ENCODE data around the gene SMIM29. TPM values are rescaled to one million over a fixed set of nuclear protein-coding genes. Genes with fewer than 3 reads are reported as not detected.

SMIM29 gene
- total RNA-seq, 1 experiment from 2014 or later: 25.1 TPM

DNA sequence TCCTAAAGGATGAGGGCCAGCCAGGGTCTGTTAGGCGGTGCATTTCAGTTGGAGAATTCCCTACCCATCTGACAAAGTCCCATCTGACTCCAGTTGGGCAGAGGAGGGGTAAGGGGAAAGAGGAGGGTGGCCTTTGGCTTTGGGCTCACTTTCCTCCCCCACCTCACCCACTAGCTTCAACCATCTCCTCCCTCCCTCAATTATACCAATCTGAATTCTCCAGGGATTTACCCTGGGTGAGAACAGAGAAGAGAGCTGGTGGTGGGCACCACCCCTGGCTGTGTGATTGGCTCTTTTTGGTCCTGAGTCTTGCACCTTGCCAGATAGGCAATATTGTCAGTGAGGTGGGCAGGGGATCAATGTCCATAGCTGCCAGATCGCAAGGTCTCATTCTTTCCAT is 8.9 kb downstream of the SMIM29 start:
- Histone ChIP-seq H3K9me3 (ENCODE audit: control insufficient read depth in 1 of 2, insufficient read depth in 1 of 2, low read depth in 1 of 2, low read length in 2 of 2) (no peaks in the 10 kb centered on the region), H3K4me1 (ENCODE audit: control insufficient read depth in 1 of 2, insufficient read depth in 2 of 2, low read length in 2 of 2) (peaks cover 58 to 81% of the 10 kb centered on the region in 2 experiments), H3K4me3 (replicated peaks in 1 of 2; ENCODE audit: low read depth in 1 of 2, low read length in 2 of 2) (peak overlapping the region; percentile 69 to 93), H2AFZ (ENCODE audit: low read depth, low read length, poor library complexity, severe bottlenecking) (no peak overlapping the region), H3K27me3 (ENCODE audit: insufficient read depth, low read length) (no peaks in the 10 kb centered on the region), H3K9ac (ENCODE audit: low read length) (peak overlapping the region; percentile 93), H3K27ac (ENCODE audit: low read depth, low read length) (peak overlapping the region; percentile 95), H3K79me2 (ENCODE audit: insufficient read depth, low read length) (peaks cover 75% of the 10 kb centered on the region), H3K36me3 (ENCODE audit: control insufficient read depth in 1 of 2, insufficient read depth in 2 of 2, low read length in 2 of 2) (peaks cover 13 to 48% of the 10 kb centered on the region in 2 experiments; a peak in 2 of 4 replicates), H3K9me2 (ENCODE audit: insufficient read depth) (no peaks in the 10 kb centered on the region), H3K4me2 (ENCODE audit: low read length) (peak overlapping the region; percentile 87), H4K20me1 (ENCODE audit: insufficient read depth) (peaks cover 20% of the 10 kb centered on the region; the same call in 1 of the 2 replicates)
- TF ChIP-seq POLR2AphosphoS5 (IDR thresholded peaks at IDR 0.05; ENCODE audit: low read depth, low read length): peak; percentile 51
- TF ChIP-seq, protein P1, sequence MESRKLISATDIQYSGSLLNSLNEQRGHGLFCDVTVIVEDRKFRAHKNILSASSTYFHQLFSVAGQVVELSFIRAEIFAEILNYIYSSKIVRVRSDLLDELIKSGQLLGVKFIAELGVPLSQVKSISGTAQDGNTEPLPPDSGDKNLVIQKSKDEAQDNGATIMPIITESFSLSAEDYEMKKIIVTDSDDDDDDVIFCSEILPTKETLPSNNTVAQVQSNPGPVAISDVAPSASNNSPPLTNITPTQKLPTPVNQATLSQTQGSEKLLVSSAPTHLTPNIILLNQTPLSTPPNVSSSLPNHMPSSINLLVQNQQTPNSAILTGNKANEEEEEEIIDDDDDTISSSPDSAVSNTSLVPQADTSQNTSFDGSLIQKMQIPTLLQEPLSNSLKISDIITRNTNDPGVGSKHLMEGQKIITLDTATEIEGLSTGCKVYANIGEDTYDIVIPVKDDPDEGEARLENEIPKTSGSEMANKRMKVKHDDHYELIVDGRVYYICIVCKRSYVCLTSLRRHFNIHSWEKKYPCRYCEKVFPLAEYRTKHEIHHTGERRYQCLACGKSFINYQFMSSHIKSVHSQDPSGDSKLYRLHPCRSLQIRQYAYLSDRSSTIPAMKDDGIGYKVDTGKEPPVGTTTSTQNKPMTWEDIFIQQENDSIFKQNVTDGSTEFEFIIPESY (IDR thresholded peaks at IDR 0.05; ENCODE audit: extremely low read depth, insufficient replicate concordance, low read length): no peak
- no peak for ATAC-seq
- ChIA-PET CTCF (no interaction called here), RAD21 (ENCODE audit: low non-redundant PET in 1 of 2, low total read pairs in 2 of 2, uncharacterized antibody in 2 of 2, unreplicated experiment in 2 of 2) (no interaction called here), POLR2A (interaction anchor here (1.0 to 1.4 kb wide), 5 partner anchors 9 to 328 kb away, joined by 3 to 6 read pairs (median 3); partner anchors contain the start of gene SMIM29)
- no TSS peak for BruUV-seq (replicated peaks)
- no peak for DNase-seq (ENCODE audit: low read depth, low spot score)
- intact Hi-C loops (cut with micrococcal nuclease): no loop called here

DNA sequence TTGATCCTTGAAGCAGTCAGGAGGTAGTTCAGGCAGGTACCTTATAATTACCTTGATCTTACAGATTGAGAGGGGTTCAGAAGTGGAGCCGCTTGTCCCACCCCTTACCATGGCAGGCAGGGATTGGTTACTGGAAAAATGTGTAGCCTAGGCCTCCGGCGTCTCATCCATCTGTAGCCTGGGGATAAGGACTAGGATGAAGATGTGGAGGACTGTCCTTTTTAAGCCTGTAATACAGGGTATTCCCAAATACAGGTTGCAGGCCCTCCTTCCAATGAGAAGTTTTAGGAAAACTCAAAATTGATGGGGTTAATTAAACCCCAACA is 9.3 kb downstream of the SMIM29 start:
- TF ChIP-seq TCF7L2 (IDR thresholded peaks at IDR 0.05; ENCODE audit: borderline replicate concordance, extremely low read depth, insufficient read depth, insufficient read length) (no peak), JUND (IDR thresholded peaks at IDR 0.05) (no peak), ZFX (IDR thresholded peaks at IDR 0.05) (no peak), SIN3A (IDR thresholded peaks at IDR 0.05; ENCODE audit: low read depth) (no peak)
- no peak for DNase-seq (ENCODE audit: low read depth, low spot score)
- H3K9me2 ChIP-seq (ENCODE audit: insufficient read depth): no peaks in the 10 kb centered on the region
- ChIA-PET RAD21 (ENCODE audit: low non-redundant PET in 1 of 2, low total read pairs in 2 of 2, uncharacterized antibody in 2 of 2, unreplicated experiment in 2 of 2) (no interaction called here), POLR2A (interaction anchor here (1.1 to 1.4 kb wide), 2 partner anchors 9 to 13 kb away, joined by 3 to 4 read pairs; partner anchors contain the start of gene SMIM29), CTCF (no interaction called here)
- intact Hi-C loops (cut with micrococcal nuclease): no loop called here
- H4K20me1 ChIP-seq (ENCODE audit: insufficient read depth): peaks cover 20% of the 10 kb centered on the region; the same call in 1 of the 2 replicates
- H2AFZ ChIP-seq (ENCODE audit: low read depth, low read length, poor library complexity, severe bottlenecking): no peak overlapping the region
- peak overlapping the region; percentile 69 to 93 for H3K4me3 ChIP-seq (replicated peaks in 1 of 2; ENCODE audit: low read depth in 1 of 2, low read length in 2 of 2)
- H3K27ac ChIP-seq (ENCODE audit: low read depth, low read length): peak overlapping the region; percentile 95
- peak overlapping the region; percentile 93 for H3K9ac ChIP-seq (ENCODE audit: low read length)
- H3K27me3 ChIP-seq (ENCODE audit: insufficient read depth, low read length): no peaks in the 10 kb centered on the region
- H3K36me3 ChIP-seq (ENCODE audit: control insufficient read depth in 1 of 2, insufficient read depth in 2 of 2, low read length in 2 of 2): peaks cover 13 to 48% of the 10 kb centered on the region in 2 experiments; a peak in 2 of 4 replicates
- no peak for ATAC-seq
- H3K79me2 ChIP-seq (ENCODE audit: insufficient read depth, low read length): peaks cover 73% of the 10 kb centered on the region
- no peaks in the 10 kb centered on the region for H3K9me3 ChIP-seq (ENCODE audit: control insufficient read depth in 1 of 2, insufficient read depth in 1 of 2, low read depth in 1 of 2, low read length in 2 of 2)
- peaks cover 56 to 81% of the 10 kb centered on the region in 2 experiments for H3K4me1 ChIP-seq (ENCODE audit: control insufficient read depth in 1 of 2, insufficient read depth in 2 of 2, low read length in 2 of 2)
- H3K4me2 ChIP-seq (ENCODE audit: low read length): peak overlapping the region; percentile 87
- no TSS peak for BruUV-seq (replicated peaks)
